ENCODE results near the gene ZNF385B.

DNA sequence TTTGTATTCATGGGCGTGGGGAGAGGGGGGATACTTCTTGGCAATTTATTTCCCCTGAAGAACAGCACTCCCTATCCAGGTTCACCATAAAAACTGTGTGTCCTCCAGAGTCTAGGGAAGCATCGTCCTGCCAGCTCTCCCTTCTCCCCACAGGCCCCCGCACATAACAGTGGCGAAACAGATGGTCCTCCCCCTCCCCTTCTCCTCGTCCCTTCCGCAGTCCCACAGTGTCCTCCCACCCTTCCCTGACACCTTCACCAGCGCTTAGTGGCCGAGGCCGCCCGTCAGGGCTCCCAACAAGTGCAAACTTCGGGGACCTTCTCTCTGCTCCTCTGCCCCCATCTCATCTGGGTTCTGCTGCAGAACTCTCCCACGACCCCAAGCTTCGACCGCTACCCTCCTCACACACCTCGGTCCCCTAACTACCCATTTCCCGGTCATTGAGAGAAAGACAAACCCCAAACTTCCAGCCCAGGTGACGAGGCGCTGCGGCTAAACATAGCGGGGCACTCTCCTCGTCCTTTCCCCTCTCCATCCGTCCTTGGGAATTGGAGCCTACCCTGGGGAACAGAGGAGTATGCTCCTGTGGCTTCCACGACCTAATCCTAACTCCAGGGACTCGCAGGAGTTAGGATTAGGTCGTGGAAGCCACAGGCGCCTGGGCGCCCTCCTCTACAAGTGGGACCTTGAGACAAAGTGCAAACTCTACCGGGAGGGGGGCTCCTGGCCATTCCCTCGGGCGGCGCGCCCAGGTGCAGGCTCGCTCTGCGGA, 971 bp downstream of the ZNF385B start:
- TF ChIP-seq, protein P1, sequence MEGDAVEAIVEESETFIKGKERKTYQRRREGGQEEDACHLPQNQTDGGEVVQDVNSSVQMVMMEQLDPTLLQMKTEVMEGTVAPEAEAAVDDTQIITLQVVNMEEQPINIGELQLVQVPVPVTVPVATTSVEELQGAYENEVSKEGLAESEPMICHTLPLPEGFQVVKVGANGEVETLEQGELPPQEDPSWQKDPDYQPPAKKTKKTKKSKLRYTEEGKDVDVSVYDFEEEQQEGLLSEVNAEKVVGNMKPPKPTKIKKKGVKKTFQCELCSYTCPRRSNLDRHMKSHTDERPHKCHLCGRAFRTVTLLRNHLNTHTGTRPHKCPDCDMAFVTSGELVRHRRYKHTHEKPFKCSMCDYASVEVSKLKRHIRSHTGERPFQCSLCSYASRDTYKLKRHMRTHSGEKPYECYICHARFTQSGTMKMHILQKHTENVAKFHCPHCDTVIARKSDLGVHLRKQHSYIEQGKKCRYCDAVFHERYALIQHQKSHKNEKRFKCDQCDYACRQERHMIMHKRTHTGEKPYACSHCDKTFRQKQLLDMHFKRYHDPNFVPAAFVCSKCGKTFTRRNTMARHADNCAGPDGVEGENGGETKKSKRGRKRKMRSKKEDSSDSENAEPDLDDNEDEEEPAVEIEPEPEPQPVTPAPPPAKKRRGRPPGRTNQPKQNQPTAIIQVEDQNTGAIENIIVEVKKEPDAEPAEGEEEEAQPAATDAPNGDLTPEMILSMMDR (IDR thresholded peaks at IDR 0.05; ENCODE audit: borderline replicate concordance, extremely low read depth, low read length, poor library complexity, severe bottlenecking), result no peak
- no peak for TF ChIP-seq EZH2 (IDR thresholded peaks at IDR 0.05; ENCODE audit: borderline replicate concordance, low read depth, low read length, severe bottlenecking)

Measured in DND-41 (cell line).